GM19324 (cell line): ENCODE measurements around the gene ARG1.
"Not testable (repeated sequence)": the region's sequence is repeated elsewhere in the genome, so short reads cannot be mapped to it uniquely, and the experiment has no call there.

Source experiments
- ATAC-seq: cut with Tn5 transposase; IDR thresholded peaks from one replicate; pipeline ENCODE4 v1.9.1; 2021; ENCODE audit warnings: mild to moderate bottlenecking, moderate library complexity; ENCODE audit not compliant: unreplicated experiment, low FRiP score

The ARG1 gene

DNA sequence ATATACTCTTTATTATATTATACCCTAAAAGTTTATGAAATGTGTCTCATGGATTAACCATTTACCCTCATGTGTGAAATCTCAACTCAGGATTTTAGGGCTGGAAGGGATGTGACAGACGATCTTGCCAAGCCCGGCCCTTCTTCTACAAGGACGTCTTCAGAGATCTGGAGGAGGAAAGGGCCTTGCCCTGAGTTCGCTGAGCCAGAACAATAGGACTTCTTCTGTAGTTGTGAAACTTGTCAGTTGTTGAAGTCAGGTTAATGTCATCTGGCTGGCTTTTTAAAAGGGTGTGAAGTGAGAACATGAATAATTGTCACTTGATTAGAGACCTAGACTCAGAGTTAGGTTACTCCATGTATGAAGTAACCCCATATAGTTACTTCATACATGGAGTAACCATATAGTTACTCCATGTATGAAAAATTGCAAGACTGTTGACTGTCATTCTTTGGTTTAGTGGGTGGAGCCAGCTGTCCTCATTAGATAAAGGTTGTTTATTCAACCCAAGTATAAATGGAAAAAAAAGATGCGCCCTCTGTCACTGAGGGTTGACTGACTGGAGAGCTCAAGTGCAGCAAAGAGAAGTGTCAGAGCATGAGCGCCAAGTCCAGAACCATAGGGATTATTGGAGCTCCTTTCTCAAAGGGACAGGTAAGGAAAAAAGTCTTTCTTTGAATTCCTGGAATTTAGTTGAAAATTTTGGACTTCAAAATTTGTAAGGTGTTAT is at the start of gene ARG1:
TSS of gene ARG1 (plus strand) at position 541 of the 730 bp plus-strand sequence. CDS start at position 598, 57 bp downstream.
- no peak for ATAC-seq

DNA sequence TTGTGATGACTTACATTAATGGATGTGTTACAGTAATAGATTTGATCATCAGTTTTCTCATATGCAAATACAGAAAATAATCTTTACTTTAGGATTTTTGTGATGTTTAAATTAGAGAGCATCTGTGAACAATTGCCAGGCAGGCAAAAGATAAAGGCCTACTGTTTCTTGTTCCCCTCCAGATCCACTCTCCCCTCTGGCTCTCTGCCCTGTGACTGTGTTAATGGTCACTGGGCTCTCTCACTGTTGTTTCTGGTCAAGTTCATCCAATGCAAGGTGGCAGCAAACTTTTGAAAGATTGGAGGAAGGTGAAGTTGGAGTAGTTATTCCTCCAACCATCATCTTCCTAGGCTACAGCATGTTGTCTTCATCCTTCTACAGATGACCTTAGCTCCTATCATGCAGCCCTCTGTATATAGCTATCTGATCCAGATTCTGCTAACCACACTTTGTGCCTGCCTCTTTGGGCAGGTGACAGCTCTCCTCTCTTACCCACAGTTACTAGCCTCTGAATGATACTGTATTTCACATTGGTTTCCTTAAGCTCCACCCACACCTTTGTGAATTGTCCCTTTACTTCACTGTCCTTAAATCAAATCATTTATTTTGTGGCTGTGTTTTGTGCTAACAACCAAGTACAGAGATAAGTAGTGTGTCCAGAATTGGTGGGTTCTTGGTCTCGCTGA is 48.9 kb upstream of the ARG1 start:
- no peak for ATAC-seq

DNA sequence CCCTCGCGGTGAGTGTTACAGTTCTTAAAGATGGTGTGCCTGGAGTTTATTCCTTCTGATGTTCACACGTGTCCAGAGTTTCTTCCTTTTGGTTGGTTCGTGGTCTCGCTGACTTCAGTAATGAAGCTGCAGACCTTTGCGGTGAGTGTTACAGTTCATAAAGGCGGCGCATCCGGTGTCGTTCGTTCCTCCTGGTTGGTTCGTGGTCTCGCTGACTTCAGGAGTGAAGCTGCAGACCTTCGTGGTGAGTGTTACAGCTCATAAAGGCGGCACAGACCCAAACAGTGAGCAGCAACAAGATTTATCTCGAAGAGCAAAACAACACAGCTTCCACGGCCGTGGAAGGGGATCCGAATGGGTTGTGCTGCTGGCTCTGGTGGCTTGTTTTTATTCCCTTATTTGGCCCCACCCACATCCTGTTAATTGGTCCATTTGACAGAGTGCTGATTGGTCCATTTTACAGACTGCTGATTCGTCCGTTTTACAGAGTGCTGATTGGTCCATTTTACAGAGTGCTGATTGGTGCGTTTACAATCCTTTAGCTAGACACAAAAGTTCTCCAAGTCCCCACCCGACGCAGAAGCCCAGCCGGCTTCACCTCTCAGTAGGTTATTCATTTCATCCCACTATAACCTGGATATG is 48.2 kb upstream of the ARG1 start:
- no peak for ATAC-seq

DNA sequence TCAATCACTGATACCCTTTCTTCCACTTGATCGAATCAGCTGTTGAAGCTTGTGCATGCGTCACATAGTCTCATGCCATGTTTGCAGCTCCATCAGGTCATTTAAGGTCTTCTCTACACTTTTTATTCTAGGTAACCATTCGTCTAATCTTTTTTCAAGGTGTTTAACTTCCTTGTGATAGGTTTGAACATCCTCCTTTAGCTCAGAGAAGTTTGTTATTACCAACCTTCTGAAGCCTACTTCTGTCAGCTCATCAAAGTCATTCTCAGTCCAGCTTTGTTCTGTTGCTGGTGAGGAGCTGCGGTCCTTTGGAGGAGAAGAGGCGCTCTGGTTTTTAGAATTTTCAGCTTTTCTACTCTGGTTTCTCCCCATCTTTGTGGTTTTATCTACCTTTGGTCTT is 42.1 kb upstream of the ARG1 start:
- ATAC-seq = not testable (repeated sequence)

DNA sequence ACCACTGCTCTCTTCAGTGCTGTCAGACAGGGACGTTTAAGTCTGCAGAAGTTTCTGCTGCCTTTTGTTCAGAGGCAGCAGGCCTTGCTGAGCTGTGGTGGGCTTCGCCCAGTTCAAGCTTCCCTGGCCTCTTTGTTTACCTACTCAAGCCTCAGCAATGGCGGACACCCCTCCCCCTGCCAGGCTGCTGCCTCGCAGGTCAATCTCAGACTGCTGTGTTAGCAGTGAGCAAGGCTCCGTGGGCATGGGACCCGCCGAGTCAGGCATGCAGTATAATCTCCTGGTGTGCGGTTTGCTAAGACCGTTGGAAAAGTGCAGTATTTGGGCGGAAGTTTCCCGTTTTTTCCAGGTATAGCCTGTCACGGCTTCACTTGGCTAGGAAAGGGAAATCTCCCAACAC is 41.3 kb upstream of the ARG1 start:
- ATAC-seq = not testable (repeated sequence)

DNA sequence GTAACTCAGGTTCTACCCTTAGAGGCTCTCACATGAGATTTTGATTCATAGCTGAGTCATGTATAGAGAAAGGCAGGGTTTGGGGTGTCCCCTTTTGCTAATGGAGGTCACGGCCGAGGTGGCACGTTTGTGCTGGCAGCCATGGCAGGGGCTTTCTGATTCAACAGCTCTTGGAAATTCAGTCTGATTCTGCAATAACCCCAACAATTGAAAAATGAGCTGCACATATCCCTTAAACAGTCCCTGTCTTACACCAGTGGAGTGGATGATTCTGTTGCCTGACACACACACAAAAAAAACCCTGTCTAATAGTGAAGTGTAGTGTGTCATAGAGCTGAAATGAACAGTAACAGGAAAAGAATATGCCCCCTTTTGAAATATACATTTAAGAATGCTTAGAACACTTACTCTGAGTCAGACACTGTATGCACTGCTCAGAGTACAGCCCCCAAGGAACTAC is 40.4 kb upstream of the ARG1 start:
- ATAC-seq = no peak

DNA sequence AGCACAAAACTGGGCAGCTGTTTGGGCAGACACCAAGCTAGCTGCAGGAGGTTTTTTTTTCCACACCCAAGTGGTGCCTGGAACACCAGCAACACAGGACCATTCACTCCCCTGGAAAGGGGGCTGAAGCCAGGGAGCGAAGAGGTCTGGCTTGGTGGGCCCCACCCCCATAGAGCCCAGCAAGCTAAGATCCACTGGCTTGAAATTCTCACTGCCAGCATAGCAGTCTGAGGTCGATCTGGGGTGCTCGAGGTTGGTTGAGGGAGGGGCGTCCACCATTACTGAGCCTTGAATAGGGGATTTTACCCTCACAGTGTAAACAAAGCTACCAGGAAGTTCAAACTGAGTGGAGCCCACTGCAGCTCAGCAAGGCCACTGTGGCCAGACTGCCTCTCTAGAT is 34.4 kb upstream of the ARG1 start:
- ATAC-seq = not testable (repeated sequence)

DNA sequence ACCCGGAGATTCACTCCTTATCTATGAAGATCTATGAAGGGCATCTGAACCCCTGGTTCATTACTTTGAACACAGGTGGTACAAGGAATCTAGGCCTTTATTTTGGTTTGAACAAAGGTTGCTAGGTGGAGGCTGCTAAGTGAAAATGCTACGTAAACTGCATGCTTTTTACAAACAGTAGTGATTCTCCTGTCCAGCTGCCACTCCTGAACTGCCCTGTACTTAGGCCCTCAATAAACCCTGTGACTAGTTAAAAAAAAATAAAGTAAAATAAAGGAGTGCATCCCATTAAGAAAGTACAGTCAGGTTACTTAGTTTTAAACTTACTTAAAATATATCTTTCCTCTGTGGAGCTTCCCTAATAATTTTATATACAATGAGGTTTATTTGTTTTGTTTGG is 27.7 kb upstream of the ARG1 start:
- ATAC-seq = no peak

DNA sequence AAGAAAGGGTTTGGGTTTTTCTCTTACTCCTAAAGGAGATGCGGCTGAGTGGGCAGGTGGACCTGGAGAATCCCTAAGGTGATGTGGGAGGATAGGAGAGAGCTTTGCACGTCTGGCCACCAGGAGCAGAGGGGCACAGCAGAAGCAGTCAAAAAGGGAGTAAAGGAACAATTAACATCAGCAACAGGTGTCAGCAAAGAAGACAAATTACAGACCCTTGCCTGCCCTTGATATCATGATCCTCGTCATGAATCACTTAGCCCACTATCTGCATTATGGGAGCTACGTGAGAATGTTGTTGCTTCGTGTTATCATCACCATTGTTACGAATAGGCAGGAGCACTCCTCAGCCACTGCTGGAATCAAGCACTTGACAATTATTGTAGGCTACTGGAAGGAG is 25.5 kb upstream of the ARG1 start:
- no peak for ATAC-seq

DNA sequence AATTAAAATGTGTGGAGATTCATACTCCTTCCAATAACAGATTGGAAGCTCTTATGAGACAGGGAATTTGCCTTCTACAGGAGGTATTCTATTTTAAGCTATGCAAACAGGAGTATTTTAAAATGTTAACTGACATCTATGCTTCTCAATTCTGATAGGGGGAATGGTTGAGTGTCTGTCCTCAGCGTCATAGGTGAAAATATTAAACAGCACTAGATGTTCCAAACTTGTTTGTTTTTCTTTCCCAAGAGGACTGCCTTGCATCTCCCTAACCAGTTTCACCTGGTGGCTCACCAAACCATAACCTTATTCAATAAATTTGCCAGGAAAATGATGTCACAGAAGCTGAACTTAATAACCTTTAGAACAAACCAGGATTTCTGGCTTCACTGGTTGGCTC is 24.6 kb upstream of the ARG1 start:
- no peak for ATAC-seq

DNA sequence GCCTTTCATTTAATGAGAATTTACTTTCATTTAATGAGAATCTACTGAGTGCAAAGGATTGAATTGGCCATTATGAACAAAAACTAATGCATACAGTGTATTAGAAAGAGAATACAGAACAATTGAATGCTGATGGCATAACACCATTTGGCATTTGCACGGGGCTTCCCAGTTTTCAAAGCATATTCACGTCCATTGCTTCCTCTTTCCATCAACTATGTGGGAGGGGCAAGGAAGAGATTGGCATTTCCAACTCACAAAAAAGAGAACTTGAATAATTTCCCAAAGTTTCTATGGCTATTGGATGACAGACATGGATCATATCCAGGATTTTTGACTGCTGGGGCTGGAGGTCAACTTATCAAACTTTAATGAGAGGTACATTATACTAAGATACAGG is 23.2 kb upstream of the ARG1 start:
- ATAC-seq = no peak

DNA sequence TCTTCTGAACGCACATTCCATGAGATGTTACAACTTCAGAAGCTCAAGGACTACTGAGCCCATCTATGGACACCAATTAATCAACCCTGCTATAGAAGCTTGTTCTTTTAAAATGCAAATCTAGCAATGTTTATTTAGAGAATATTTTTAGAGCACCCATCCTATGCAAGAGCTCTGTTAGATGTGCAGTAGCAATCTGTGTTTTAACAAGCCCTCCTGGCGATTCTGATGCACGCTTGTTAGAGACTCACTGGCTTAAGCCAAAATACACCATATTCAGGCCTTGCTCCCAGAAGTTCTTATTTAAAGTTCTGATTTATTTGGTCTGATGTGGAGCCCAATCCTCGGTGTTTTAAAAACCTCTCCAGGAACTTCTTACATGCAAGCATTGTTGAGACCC is 21.1 kb upstream of the ARG1 start:
- no peak for ATAC-seq

DNA sequence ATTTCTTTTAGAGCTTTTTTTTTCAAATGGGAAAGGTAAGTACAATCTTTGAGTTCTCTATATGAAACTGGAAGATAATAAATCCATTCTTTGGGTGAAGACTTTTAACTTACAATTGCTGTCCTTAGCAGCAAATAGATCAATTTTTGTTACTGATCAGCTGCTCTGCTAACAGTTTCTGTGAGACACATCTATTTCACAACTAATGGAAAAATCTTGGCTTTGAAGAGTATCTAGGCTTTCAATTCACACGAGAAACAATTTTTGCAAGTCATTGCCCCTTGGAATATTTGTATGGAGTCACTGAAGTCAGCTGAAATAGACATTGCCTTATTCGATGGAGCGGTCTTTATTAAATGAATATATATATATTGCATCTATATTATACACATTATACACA is 20.5 kb upstream of the ARG1 start:
- ATAC-seq = no peak

DNA sequence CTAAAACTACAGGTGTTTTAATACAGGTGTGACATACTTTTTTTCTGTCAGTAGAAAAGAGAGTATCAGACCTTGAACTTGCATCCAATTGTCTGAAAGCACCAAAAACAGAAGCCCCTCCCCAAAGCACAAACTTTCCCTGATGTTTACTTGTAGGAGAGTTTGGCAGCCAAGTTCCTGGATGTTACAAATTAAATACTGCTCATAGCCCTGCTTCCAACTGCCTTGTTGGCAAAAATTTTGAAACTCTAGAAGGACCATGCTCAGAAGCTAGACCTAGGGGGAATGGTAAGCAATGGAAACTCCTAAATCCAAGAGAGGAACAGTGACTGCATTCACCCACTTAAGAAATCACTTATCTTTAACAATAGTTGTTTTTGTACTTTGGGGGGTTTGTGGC is 17.0 kb upstream of the ARG1 start:
- no peak for ATAC-seq

DNA sequence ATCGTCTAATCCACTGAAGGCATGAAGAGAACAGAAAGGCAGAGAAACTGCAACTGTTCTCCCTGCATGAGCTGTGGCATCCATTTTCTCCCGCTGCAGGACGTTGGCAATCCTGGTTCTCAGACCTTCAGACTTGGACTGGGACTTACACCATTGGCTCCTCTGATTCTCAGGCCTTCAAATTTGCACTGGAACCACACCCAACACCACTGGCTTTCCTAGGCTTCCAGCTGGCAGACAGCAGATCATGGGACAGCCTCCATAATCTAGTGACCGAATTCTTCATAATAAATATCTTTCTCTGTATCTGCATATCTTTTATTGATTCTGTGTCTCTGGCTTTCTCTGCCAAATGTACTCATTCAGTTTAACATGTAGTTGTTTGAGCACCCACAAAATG is 14.1 kb upstream of the ARG1 start:
- no peak for ATAC-seq

DNA sequence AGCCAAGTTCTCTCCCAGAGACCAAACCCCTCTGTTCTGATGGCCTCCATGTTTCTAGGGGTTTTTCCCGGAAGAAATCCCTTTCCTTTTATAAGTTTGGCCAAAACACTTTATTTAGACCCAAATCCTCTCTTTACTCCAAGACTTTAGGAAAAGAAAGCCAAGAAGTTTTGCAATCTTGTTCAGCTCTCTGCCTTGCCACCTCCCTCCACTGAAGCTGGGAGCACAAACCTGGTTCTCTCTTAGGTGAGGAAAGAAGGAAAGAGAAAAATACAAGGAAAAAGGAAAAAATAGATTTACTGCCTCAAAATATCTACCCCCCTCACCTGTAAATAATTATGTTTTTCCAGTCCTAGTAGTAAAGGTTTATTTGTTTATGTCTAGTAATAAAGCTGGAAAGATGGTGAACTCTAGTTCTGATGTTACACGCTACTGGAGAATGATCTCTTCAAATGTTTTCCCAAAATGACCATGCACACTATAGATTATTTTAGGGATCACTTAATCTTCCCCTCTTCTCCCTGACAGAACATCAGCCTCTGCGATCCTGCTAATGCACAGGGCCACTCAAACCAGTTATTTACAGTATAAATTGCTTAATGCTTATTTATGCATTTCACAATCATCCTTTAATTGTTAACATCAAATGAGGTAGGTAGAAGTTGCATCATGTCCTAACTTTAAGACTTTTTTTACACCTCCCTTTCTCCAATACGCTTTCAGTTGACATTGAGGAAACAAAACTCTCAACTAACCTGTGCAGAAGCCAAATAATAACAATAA is 10.9 kb upstream of the ARG1 start:
- no peak for ATAC-seq

DNA sequence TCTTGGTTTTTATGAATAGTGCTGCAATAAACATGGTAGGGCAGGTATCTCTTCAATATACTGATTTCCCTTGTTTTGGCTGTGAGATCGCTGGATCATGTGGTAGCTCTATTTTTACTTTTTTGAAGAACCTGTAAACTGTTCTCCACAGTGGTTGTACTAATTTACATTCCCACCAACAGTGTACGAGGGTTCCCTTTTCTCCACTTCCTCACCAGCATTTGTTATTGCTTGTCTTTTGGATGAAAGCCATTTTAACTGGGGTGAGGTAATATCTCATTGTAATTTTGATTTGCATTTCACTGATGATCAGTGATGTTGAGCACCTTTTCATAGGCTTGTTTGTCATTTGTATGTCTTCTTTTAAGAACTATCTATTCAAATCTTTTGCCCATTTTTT is 8.0 kb upstream of the ARG1 start:
- no peak for ATAC-seq

DNA sequence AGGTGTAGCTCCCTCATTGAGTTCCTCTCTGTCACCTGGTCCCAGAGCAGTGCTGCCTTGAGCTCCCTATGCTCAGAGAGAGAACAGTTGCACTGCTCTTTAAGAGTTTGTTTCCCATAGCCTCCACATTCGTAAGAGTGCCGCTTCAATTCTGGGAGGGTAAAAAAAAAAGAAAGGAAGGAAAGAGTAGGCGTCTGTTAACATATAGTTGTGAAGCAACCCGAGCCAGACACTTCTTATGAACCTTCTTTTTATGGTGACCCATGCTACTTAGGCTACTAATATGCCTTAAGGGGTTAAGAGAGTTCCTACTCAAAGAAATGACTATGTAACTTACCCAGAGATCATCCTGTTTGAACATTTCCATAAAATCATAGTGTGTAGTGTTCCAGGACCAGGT is 4.3 kb upstream of the ARG1 start:
- ATAC-seq = no peak

DNA sequence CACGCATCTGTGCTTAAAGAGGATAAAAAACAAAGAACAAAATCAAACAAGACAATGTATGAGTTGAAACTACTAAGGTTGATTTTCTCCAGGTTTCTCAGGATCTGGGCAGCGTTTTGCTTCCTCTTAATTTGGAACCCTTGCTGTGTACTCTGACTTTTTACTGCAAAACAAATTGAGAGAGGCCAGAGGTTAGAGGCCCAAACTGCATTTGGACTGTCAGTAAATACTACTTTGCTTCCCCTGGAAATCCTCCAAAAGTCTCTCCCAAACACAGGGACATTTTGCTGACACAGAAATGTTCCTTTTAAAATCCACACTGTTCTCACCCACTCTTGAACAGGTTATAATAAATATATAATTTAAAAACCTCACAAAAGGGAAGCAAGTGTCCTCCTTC is 1.1 kb downstream of the ARG1 start:
- ATAC-seq = no peak

DNA sequence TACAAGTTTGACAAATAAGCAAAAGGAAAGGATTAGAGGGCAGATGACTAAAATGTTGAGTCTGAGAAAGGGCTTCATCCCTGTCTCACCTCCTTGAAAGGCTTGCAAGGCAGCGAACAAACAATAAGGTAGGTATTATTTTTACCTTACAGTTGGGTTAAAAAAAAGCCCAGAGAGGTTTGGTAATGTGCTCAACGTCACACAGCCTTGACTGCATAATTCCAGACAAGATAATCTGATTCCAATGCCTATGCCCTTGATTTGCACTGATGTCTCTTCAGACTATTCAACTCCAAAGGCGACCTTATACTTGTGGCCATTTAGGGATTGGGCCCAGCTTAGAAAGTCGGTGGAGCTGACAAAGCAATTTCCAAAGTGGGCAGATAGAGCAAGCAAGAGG is 1.7 kb downstream of the ARG1 start:
- no peak for ATAC-seq
